GM18861 (cell line): Measurements from ENCODE around the gene TRIM34.
"Not testable (repeated sequence)": the region's sequence is repeated elsewhere in the genome, so short reads cannot be mapped to it uniquely, and the experiment has no call there.

Experiments
- ATAC-seq: cut with Tn5 transposase; IDR thresholded peaks from one replicate; pipeline ENCODE4 v1.9.1; 2021; ENCODE audit not compliant: unreplicated experiment

TRIM34 gene

DNA sequence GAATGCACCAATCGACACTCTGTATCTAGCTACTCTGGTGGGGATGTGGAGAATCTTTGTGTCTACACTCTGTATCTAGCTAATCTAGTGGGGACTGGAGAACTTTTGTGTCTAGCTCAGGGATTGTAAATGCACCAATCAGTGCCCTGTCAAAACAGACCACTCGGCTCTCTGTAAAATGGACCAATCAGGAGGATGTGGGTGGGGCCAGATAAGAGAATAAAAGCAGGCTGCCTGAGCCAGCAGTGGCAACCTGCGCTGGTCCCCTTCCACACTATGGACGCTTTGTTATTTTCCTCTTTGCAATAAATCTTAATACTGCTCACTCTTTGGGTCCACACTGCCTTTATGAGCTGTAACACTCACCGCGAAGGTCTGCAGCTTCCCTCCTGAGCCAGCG, 58.8 kb downstream of the TRIM34 start:
- ATAC-seq, result not testable (repeated sequence)

DNA sequence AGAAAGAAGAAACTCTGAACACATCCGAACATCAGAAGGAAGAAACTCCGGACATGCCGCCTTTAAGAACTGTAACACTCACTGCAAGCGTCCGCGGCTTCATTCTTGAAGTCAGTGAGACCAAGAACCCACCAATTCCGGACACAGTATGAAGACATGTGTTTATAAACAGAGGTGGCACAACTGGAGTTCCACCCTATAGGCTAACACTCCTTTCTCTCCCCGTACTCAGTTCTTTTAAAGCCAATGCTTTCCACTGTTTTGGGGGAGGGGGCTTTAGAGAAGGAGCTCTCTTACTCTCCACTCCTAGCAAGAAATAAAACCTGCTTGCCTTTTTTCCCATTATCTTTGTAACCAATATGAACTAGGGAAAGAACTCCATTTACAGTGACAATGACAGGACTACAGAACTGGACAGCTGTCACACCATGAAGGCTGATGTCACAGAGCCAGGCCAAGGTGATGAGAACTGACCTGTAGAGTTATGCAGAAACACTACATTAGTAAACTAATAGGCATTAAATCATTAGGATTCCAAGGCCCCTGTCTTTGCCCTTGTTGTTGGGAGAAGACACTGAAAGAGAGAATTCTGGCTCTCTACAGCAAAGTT, 59.3 kb downstream of the TRIM34 start:
- no peak for ATAC-seq

DNA sequence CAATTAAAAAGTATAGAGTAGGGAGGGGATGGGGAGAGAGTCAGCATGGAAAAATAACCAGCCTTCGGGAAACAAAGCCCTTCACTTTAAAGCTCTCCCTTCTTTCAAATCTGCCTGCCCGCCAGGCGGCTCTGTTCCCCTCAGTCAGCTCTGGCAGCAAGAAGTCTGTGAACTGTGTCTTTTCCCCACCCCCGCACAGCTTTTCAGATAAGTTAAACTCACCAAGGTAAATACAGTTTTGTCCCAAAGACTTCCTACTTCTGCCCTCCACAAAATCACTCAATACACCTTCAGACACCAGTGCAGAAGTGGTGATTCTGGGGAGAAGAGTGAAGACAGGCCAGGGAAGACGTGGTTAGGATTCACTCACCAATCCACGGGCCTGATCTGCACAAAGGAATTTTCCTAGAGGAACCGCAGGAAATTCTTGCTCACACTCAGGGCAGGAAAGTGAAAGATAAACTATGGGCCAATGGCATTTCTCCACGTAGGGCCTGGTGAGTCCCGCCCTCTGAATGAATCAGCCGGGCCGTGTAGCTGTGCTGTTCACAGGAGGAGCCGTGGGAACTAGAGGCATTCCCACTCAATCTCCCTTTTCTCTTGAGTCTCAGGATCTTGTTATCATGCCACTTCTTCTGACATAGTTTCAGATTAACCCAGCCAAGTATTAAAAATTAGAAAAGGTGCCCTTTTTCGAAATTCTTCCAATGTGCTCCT, 60.0 kb downstream of the TRIM34 start, which contains the start of gene TRIM5:
TSS of gene TRIM5 (minus strand) at position 429 of the 717 bp plus-strand sequence. CDS start 4,897 bp downstream, outside the sequence.
- peak; percentile 45 for ATAC-seq

DNA sequence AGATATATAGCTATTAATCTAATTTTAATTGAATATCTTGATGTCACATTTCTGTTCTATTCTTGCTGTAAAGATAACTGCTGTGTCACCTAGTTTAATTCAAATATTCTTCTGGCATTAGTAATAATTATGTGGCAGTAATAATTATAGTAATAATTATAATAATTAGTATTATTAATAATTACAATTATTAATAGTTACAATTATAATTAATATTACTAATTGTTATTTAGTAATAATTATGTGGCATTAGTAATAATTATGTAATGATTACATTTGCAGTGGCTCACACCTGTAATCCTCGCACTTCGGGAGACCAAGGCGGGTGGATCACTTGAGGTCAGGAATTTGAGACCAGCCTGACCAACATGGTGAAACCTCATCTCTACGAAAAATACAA, 61.6 kb downstream of the TRIM34 start:
- ATAC-seq, result no peak

DNA sequence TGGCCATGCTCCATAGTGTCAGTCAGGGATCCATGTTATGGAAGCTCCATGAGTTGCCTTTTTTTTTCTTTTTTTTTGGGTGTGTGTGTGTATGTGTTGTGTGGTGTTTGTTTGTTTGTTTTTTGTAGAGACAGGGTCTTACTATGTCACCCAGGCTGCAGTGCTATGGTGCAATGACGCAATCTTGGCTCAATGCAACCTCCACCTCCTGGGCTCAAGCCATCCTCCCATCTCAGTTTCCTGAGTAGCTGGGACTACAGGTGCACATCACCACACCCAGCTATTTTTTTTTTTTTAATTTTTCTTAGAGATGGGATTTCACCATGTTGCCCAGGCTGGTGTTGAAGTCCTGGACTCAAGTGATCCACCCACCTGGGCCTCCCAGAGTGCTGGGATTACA, 63.7 kb downstream of the TRIM34 start:
- ATAC-seq, result no peak

DNA sequence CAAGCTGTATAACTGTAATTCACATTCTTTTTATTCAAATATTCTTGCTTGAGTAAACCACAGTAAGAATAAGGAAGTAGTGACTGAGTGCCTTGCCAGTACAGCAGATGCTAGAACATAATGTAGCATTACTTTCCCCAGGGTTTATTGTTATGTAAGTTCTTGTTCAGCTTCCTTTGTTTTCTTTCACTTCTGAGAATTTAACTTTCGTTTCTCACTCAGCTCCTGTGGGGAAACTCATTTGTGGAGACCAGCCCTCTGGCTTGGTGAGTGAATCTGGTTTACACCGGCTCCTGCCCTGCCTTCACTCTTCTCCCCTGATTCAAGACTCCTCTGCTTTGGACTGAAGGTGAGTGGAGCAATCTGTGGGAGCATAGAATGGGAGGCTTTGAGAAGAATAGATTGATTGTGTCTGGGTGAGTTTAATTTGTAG, 64.8 kb downstream of the TRIM34 start, which contains the start of gene TRIM22:
TSS of gene TRIM22 (plus strand) at position 240 of the 433 bp plus-strand sequence. CDS start 6,443 bp downstream, outside the sequence.
- ATAC-seq, result peak; percentile 85

DNA sequence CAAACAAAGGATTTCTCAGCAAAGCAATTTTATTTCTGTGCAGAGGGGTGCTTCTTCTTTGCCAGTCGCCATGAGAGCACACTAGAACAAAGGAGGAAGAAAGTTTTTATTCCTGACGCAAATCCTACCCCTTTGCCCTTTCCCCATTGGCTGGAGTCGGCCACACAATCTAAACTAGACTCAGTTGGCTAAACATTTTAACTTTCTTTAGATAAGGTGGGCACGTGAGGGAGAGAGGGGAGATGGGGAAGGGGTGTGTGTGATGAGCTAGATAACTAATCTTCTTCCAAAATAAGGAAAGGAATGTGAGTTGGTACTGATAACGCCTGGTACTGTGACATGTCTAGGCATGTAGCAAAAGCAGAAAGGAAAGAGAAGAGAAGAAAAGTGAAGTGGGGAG, 65.4 kb downstream of the TRIM34 start:
- no peak for ATAC-seq

DNA sequence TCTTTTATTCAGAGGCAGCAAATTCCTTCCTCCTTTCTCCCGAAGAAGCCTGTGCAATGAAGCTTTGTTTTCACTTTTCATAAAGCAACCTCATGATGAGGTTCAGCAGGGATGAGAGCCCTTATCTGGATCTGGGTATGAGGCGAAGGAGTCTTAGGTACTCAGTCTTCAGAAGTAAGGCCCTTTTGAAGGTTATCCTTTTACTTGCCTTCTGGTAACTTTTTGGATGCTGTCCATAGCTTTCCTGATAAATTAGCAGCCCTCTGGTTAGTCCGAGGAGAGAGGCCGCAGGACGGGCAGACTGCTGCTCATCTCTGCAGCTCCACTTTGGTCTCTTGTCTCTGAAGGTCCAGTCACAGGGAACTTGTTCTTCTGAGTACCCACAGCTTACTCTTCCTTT, 65.9 kb downstream of the TRIM34 start:
- ATAC-seq, result no peak

DNA sequence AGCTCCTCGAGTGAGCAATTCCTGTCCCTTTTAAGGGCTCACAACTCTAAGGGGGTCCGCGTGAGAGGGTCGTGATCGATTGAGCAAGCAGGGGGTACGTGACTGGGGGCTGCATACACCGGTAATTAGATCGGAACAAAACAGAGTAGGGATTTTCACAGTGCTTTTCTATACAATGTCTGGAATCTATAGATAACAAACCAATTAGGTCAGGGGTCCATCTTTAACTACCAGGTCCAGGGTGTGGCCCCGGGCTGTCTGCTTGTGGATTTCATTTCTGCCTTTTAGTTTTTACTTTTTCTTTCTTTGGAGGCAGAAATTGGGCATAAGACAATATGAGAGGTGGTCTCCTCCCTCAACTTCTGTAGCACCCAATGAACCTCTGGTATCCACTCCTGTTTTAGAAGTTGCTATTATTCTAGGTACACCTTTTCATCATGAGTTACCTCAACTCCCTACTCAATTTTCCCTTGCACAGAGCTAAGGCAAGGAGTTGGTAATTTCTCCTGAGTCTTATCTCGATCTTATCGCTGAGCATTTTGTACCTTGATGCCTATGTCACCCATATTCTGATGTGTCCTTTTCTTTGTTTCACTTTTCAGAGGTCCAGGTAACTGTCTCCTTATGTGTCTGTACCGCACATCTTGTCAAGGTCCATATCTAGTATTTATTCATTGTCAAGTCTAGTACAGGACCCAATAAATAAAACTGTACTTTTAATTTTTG, 66.6 kb downstream of the TRIM34 start:
- not testable (repeated sequence) for ATAC-seq

DNA sequence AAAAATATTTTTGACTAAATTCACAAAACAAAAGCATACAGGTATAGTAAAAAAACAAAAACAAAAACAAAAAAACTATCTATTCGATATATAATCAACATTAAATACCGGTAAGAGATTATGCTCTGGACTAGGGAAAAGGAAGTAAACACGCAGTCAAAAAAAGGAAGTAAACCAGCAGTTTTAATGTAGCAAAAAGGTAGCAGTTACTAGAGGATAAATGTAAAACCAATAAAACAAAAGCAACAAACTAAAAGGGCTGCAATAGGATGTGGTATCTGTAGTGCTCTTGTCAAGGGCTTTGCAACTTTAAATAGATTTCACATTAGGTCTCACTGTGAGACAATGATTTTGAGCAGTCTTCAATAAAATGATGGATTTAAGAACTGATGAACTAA, 67.2 kb downstream of the TRIM34 start:
- no peak for ATAC-seq
